Naive thymus-derived CD4-positive, alpha-beta T cell (primary cell): ENCODE results near the gene BLTP2. TPM values are rescaled to one million over a fixed set of nuclear protein-coding genes. Genes with fewer than 3 reads are reported as not detected.

Experiments
- ATAC-seq: fragments of 150-1000 bp; cut with Tn5 transposase; 2 replicates; pipeline ENCODE4 v1.10.0; 2021; ENCODE audit warnings: mild to moderate bottlenecking, moderate library complexity
- CTCF ChIA-PET: fragments of 350-600 bp; sonication (Branson Sonifier 250); formaldehyde crosslinking; loops from one replicate; lab custom pipeline; 2021; ENCODE audit warnings: antibody characterized with exemption; lab: Charles Lee
- POLR2A ChIA-PET: fragments of 350-600 bp; sonication (Branson Sonifier 250); formaldehyde crosslinking; loops from one replicate; lab custom pipeline; 2021; ENCODE audit warnings: antibody characterized with exemption, inconsistent platforms; lab: Charles Lee
- DNase-seq, 9 donors: peaks; one replicate each; pipeline versions ENCODE4 v3.0.0 to v3.0.0-alpha.2; 2020 to 2022; ENCODE audit warnings: mixed read lengths in 1 of 9
- H3K27ac ChIP-seq: one replicate; pipeline ENCODE4 v1.7.0; 2013; ENCODE audit warnings: mild to moderate bottlenecking, low read depth, low read length, moderate library complexity
- H3K27me3 ChIP-seq, 2 donors: one replicate each; pipeline ENCODE4 v1.7.0; 2013; ENCODE audit warnings: low read length in 2 of 2, mild to moderate bottlenecking in 2 of 2, moderate library complexity in 2 of 2; ENCODE audit not compliant: control insufficient read depth in 2 of 2, insufficient read depth in 2 of 2
- H3K36me3 ChIP-seq, 3 experiments: 1 replicate in 2 of 3; 2 replicates in 1 of 3; pipeline ENCODE4 v1.7.0; 2013; ENCODE audit warnings: low read length in 3 of 3, mild to moderate bottlenecking in 3 of 3, moderate library complexity in 1 of 3; ENCODE audit not compliant: insufficient read depth in 3 of 3, control insufficient read depth in 2 of 3
- H3K4me1 ChIP-seq, 2 donors: one replicate each; pipeline ENCODE4 v1.7.0; 2013; ENCODE audit warnings: low read length in 2 of 2, mild to moderate bottlenecking in 2 of 2, moderate library complexity in 1 of 2; ENCODE audit not compliant: control insufficient read depth in 2 of 2, insufficient read depth in 2 of 2
- H3K4me3 ChIP-seq: 2 replicates; pipeline ENCODE4 v1.7.0; 2013; ENCODE audit warnings: mild to moderate bottlenecking, low read length
- H3K9me3 ChIP-seq, 3 experiments: 1 replicate in 2 of 3; 2 replicates in 1 of 3; pipeline ENCODE4 v1.7.0; 2013; ENCODE audit warnings: low read length in 3 of 3; ENCODE audit not compliant: control insufficient read depth in 2 of 3
- H3K27ac Mint-ChIP-seq, 9 donors: one replicate each; pipeline ENCODE4 v1.8.0; 2020 to 2022; ENCODE audit warnings: mixed read lengths in 9 of 9, mild to moderate bottlenecking in 8 of 9, moderate library complexity in 5 of 9, inconsistent platforms in 2 of 9
- H3K27me3 Mint-ChIP-seq, 5 donors: one replicate each; pipeline ENCODE4 v1.8.0; 2021 to 2022; ENCODE audit warnings: mixed read lengths in 5 of 5, mild to moderate bottlenecking in 1 of 5
- H3K36me3 Mint-ChIP-seq, 5 donors: one replicate each; pipeline ENCODE4 v1.8.0; 2020 to 2022; ENCODE audit warnings: mixed read lengths in 5 of 5, mild to moderate bottlenecking in 3 of 5, inconsistent platforms in 1 of 5
- H3K4me1 Mint-ChIP-seq, 7 donors: one replicate each; pipeline ENCODE4 v1.8.0; 2020 to 2022; ENCODE audit warnings: mixed read lengths in 7 of 7, mild to moderate bottlenecking in 3 of 7, inconsistent platforms in 1 of 7
- H3K4me3 Mint-ChIP-seq, 10 donors: one replicate each; pipeline ENCODE4 v1.8.0; 2020 to 2022; ENCODE audit warnings: mild to moderate bottlenecking in 10 of 10, mixed read lengths in 10 of 10, moderate library complexity in 6 of 10, inconsistent platforms in 2 of 10
- H3K9me3 Mint-ChIP-seq, 11 donors: one replicate each; pipeline ENCODE4 v1.8.0; 2020 to 2022; ENCODE audit warnings: mixed read lengths in 11 of 11, mild to moderate bottlenecking in 4 of 11, inconsistent platforms in 1 of 11, moderate library complexity in 1 of 11
- intact Hi-C, 2 donors: fragments of 100-400 bp; cut with micrococcal nuclease; formaldehyde crosslinking; loops; one replicate each; pipeline ENCODE4 v1.15.1; 2023
- polyA plus RNA-seq, 2 donors: library from polyadenylated mRNA; unstranded; fragments of 300-500 nt; fragmentation: Illumina TruSeq; gene quantifications; one replicate each; pipeline ENCODE4 v1.2.3, GENCODE V29; 2021
- total RNA-seq, 6 experiments: library from RNA in 5 of 6; stranded (reverse) in 5 of 6; gene quantifications; 1 replicate in 5 of 6; 2 replicates in 1 of 6; pipeline ENCODE4 v1.2.3 and lab custom pipeline; 2021 to 2026

Gene BLTP2
- total and polyA plus RNA-seq, 7 experiments from 2014 or later: 30.8 to 163 (median 144) TPM

DNA sequence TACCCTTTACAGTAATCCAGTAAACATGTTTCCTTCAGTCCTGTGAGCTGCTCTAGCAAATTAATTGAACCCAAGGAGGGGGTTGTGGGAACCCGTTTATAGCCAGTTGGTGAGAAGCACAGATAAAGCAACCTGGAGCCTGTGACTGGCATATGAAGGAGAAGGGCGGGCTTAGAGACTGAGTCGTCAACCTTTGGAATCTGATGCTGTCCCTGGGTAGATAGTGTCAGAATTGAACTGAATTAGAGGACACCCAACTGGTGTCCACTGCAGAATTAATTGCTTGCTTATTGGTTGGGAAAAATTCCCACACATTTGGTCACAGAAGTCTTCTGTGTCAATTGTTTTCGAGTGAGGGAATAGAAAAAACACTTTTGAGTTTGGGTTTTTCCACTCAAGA, 18.1 kb downstream of the BLTP2 start:
- H3K9me3 ChIP-seq: no peaks in the 10 kb centered on the region
- H3K4me1 ChIP-seq: no peaks in the 10 kb centered on the region
- no peaks in the 10 kb centered on the region for H3K9me3 Mint-ChIP-seq
- intact Hi-C loops: no loop called here
- peaks cover 0 to 5% (median 4%) of the 10 kb centered on the region in 7 donors for H3K4me1 Mint-ChIP-seq
- no peak overlapping the region for H3K4me3 Mint-ChIP-seq
- no peaks in the 10 kb centered on the region for H3K27me3 Mint-ChIP-seq
- DNase-seq: no peak
- POLR2A ChIA-PET: no interaction called here
- no peak for ATAC-seq
- H3K27ac Mint-ChIP-seq: peak overlapping the region in 1 of 9 donors; percentile 58
- H3K36me3 ChIP-seq: peaks cover 16 to 89% (median 41%) of the 10 kb centered on the region in 3 experiments
- no peak overlapping the region for H3K4me3 ChIP-seq
- H3K27ac ChIP-seq: no peak overlapping the region
- CTCF ChIA-PET: no interaction called here
- no peaks in the 10 kb centered on the region for H3K27me3 ChIP-seq
- H3K36me3 Mint-ChIP-seq: peaks cover 13 to 50% (median 26%) of the 10 kb centered on the region in 5 donors

DNA sequence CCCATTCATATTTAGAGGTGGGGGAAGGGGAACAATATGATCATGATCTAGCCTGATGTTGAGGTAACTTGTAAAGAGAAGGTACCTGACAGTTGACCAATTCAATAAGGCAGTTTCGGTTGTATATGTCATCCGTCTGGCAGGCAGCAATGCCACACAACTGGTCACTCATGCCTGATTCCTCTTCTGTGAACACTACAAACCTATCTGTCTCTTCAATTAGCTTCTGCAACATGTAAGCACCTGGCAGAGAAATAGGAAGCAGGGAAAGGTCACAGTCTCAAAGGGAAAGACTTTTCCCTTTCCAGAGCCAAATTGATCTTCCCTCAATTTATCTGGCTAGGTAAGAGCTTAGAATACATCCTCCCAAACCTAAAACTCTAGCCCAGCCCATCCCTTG, 20.8 kb downstream of the BLTP2 start:
- peaks cover 19 to 93% (median 54%) of the 10 kb centered on the region in 3 experiments for H3K36me3 ChIP-seq
- DNase-seq (no peak), ATAC-seq (no peak)
- no peak overlapping the region for H3K27ac ChIP-seq
- Mint-ChIP-seq H3K36me3 (peaks cover 17 to 66% (median 32%) of the 10 kb centered on the region in 5 donors), H3K4me1 (peaks cover 0 to 5% (median 4%) of the 10 kb centered on the region in 7 donors), H3K4me3 (no peak overlapping the region), H3K27me3 (no peaks in the 10 kb centered on the region), H3K9me3 (no peaks in the 10 kb centered on the region), H3K27ac (no peak overlapping the region)
- H3K9me3 ChIP-seq: no peaks in the 10 kb centered on the region
- H3K27me3 ChIP-seq: no peaks in the 10 kb centered on the region
- no peak overlapping the region for H3K4me3 ChIP-seq
- POLR2A ChIA-PET: interaction anchor here (1.2 kb wide), 1 partner anchor 18 kb away, joined by 4 read pairs; no protein-coding TSS in a partner anchor
- intact Hi-C loops: no loop called here
- H3K4me1 ChIP-seq: no peaks in the 10 kb centered on the region
- CTCF ChIA-PET: no interaction called here

DNA sequence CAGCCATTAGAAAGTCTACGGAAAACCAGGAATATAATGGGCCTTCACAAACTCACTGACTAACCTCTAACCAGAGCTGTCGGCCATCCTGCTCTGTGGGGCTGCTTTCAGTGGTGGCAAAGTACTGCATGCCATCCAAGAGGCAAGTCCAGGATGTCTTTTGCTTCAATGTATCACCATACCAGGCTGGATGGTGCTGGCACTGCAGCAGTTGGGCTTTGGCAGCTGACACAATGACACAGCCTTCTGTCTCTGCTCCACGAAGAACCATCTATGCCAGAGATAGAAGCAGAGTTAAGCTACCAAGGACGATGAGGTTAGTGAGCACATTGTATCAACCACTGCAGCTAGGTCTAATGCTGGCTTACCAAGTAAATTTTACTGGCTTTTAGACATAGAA, 21.3 kb downstream of the BLTP2 start:
- H3K4me3 Mint-ChIP-seq: no peak overlapping the region
- no peak overlapping the region for H3K27ac Mint-ChIP-seq
- POLR2A ChIA-PET: interaction anchor here (1.2 kb wide), 1 partner anchor 19 kb away, joined by 4 read pairs; no protein-coding TSS in a partner anchor
- H3K27me3 Mint-ChIP-seq: no peaks in the 10 kb centered on the region
- intact Hi-C loops: no loop called here
- peaks cover 17 to 68% (median 35%) of the 10 kb centered on the region in 5 donors for H3K36me3 Mint-ChIP-seq
- no peak overlapping the region for H3K27ac ChIP-seq
- ATAC-seq (no peak), DNase-seq (no peak)
- peaks cover 0 to 5% (median 4%) of the 10 kb centered on the region in 7 donors for H3K4me1 Mint-ChIP-seq
- no peaks in the 10 kb centered on the region for H3K9me3 ChIP-seq
- no peak overlapping the region for H3K4me3 ChIP-seq
- CTCF ChIA-PET: no interaction called here
- H3K27me3 ChIP-seq: no peaks in the 10 kb centered on the region
- no peaks in the 10 kb centered on the region for H3K9me3 Mint-ChIP-seq
- peaks cover 23 to 96% (median 58%) of the 10 kb centered on the region in 3 experiments for H3K36me3 ChIP-seq
- H3K4me1 ChIP-seq: no peaks in the 10 kb centered on the region

DNA sequence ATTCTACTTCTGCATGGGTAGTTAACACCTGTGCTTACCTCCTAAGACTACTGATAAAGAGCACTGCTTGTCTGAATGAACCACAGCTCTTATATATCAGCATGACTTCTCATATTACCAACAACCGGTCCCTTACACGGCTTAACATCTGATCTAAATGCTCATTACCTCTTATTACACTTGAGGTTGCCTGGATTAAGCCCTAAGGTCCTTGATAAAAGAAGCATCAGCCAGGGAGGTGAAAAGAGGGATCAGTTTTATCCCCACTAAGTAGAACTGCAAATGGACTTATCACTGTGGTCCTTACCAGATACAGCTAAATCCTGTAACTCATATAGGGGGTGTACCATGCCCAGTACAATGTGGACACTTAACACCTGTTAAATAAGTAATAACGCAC, 22.8 kb downstream of the BLTP2 start:
- Mint-ChIP-seq H3K27me3 (no peaks in the 10 kb centered on the region), H3K4me3 (no peak overlapping the region), H3K36me3 (peaks cover 12 to 68% (median 38%) of the 10 kb centered on the region in 5 donors), H3K9me3 (no peaks in the 10 kb centered on the region), H3K4me1 (peaks cover 0 to 5% (median under 1%) of the 10 kb centered on the region in 7 donors), H3K27ac (peak overlapping the region in 2 of 9 donors; percentile 12 to 51)
- no peaks in the 10 kb centered on the region for H3K9me3 ChIP-seq
- H3K4me1 ChIP-seq: no peaks in the 10 kb centered on the region
- H3K27ac ChIP-seq: no peak overlapping the region
- H3K4me3 ChIP-seq: no peak overlapping the region
- intact Hi-C loops: no loop called here
- H3K36me3 ChIP-seq: peaks cover 19 to 94% (median 70%) of the 10 kb centered on the region in 3 experiments
- DNase-seq (no peak), ATAC-seq (no peak)
- ChIA-PET POLR2A (no interaction called here), CTCF (no interaction called here)
- H3K27me3 ChIP-seq: no peaks in the 10 kb centered on the region

DNA sequence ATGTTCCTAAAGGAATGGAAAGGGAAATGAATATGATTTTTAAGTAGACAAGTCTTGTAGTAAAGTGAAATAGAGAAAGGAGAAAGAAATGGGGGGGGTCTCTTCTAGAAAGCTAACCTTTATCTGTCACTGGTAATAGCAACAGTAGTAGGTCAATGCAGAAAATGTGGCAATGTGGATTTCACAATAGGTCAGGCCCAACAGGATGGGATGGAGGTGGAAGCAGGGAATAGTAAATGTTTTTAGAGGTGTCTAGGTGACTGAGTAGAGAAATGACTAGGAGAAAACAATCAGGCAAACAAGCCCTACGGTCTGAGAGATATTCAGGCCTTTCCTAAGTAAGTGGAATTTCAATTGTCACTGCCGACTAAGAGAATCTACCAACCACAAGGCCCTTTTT, 24.9 kb downstream of the BLTP2 start:
- no peaks in the 10 kb centered on the region for H3K27me3 Mint-ChIP-seq
- no peaks in the 10 kb centered on the region for H3K4me1 Mint-ChIP-seq
- DNase-seq (no peak), ATAC-seq (no peak)
- H3K36me3 Mint-ChIP-seq: peaks cover 16 to 74% (median 30%) of the 10 kb centered on the region in 5 donors
- intact Hi-C loops: no loop called here
- Histone ChIP-seq H3K27ac (no peak overlapping the region), H3K4me1 (no peaks in the 10 kb centered on the region), H3K4me3 (no peak overlapping the region), H3K36me3 (peaks cover 25 to 97% (median 83%) of the 10 kb centered on the region in 3 experiments), H3K9me3 (no peaks in the 10 kb centered on the region), H3K27me3 (no peaks in the 10 kb centered on the region)
- CTCF ChIA-PET: interaction anchor here (0.8 kb wide), 1 partner anchor 68 kb away, joined by 3 read pairs; no protein-coding TSS in a partner anchor
- no peaks in the 10 kb centered on the region for H3K9me3 Mint-ChIP-seq
- peak overlapping the region in 2 of 9 donors; percentile 3 to 59 for H3K27ac Mint-ChIP-seq
- H3K4me3 Mint-ChIP-seq: no peak overlapping the region
- POLR2A ChIA-PET: interaction anchor here (1.0 kb wide), 1 partner anchor 14 kb away, joined by 4 read pairs; no protein-coding TSS in a partner anchor

DNA sequence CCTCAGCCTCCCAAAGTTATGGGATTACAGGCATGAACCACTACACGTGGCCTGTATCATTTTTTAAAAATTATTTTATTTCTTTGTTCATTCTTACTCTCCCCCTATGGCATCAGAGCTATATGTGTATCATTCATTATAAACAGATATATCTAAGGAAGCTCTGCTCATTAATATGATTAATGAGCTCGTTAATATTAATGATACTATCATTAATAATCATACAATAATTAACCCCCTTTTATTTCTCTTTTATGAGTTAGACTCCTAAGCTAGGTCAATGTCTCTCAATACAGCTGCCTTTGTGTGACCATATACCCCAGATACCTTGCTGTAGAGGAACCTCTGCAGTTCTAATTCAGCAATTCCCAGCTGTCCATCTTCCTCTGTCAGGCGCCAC, 26.5 kb downstream of the BLTP2 start:
- Histone ChIP-seq H3K9me3 (no peaks in the 10 kb centered on the region), H3K4me3 (no peak overlapping the region), H3K4me1 (no peaks in the 10 kb centered on the region), H3K36me3 (peaks cover 25 to 96% (median 76%) of the 10 kb centered on the region in 3 experiments), H3K27ac (no peak overlapping the region), H3K27me3 (no peaks in the 10 kb centered on the region)
- Mint-ChIP-seq H3K4me1 (peaks cover 0 to 9% (median 3%) of the 10 kb centered on the region in 7 donors), H3K4me3 (no peak overlapping the region), H3K36me3 (peaks cover 12 to 67% (median 32%) of the 10 kb centered on the region in 5 donors), H3K9me3 (no peaks in the 10 kb centered on the region), H3K27ac (no peak overlapping the region), H3K27me3 (no peaks in the 10 kb centered on the region)
- POLR2A ChIA-PET: interaction anchor here (2.1 kb wide), 1 partner anchor 19 kb away, joined by 8 read pairs; the partner anchor contains the start of gene SPAG5
- intact Hi-C loops: no loop called here
- ATAC-seq (no peak), DNase-seq (no peak)
- CTCF ChIA-PET: interaction anchor here (0.9 to 1.2 kb wide), 2 partner anchors 16 to 126 kb away, joined by 3 read pairs; no protein-coding TSS in a partner anchor
